ENCODE data around the gene RAB11FIP2.

DNA sequence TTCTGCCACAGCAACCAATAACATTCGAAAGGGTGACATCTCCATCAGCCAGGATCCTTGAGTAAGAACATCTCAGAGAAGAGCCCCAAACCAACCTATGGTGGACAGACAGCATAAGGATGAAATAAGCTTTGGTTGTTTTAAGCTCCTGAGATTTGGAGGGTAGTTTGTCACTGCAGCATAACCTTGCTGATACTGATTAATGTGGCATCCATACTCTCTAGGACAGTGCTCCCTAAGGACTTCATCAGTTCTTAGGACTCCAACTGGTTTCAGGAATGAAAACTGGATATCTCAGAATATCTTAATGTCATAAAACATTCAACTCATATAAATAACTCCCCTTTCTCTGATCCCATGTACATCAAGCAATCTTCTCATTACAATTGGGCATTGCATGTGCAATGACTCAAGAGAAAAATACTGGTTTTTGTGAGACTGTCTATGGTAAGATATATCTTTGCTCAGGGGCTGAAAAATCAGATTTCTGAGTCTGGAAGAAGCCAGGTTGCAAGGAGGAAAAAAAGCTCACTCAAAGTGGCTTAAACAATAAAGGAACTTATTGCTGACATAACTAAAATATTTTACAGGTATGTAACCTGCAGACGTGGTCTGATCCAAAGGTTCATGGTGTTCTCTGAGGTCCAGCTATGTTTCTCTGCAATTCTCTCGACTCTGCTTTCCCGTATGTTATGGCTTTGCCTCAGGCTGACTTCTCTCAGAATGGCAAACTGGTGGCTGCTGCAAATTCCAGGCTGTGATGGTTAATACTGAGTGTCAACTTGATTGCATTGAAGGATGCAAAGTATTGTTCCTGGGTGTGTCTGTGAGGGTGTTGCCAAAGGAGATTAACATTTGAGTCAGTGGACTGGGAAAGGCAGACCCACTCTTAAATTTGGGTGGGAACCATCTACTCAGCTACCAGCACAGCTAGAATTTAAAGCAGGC, 65.7 kb downstream of the RAB11FIP2 start:
- TF ChIP-seq CTCF (IDR thresholded peaks at IDR 0.05 in 4 of 5, conservative IDR thresholded peaks at IDR 0.05 in 1 of 5) (no peak), POLR2A (IDR thresholded peaks at IDR 0.05) (no peak)
